GM19099 (cell line): Measurements from ENCODE around the gene DNPEP.

Experiments used
- POLR2A ChIP-seq: IDR thresholded peaks from 3 replicates; pipeline ENCODE4 v1.6.1; 2011; ENCODE audit warnings: low read depth; ENCODE audit not compliant: insufficient read length; ENCODE audit errors: extremely low read depth

Gene DNPEP

DNA sequence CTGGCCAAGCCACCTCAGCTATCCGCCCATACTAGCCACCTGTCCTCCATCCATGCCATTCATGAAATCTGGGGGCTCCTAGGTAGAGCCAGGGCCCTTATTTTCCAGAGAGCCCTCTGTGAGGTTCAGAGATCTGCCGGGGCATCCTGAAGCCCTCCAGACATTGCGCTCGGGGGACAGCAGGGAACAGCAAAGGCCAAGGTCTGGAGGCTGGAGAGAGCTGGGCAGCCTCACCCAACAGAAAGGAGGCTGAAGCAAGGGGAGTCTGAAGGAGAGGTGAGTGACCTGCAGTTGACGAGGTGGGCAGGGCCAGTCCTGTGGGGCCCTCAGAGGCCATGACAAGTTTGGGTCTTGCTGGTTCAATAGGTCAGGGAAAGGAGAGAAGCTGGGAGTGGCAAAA is 21.9 kb upstream of the DNPEP start:
- no peak for TF ChIP-seq POLR2A

DNA sequence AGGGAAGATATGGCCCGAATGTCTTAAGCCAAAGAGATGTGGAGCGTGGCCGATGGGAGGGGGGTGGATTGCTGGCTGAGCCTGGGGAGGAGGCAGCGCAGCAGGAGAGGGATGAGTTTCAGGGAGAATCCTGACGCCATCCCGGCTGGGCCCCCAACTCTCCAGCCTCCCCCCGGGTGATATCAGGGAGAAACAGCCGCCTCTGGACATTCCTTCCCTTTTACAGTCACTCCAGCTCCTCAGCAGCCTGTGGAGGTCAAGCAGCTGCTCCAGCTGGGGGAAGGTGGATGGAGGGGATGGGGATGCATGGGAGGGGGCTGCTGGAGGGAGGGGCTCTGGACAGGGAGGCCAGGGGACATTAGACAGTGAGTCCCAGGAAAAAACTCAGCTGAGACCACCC is 20.9 kb upstream of the DNPEP start:
- no peak for TF ChIP-seq POLR2A

DNA sequence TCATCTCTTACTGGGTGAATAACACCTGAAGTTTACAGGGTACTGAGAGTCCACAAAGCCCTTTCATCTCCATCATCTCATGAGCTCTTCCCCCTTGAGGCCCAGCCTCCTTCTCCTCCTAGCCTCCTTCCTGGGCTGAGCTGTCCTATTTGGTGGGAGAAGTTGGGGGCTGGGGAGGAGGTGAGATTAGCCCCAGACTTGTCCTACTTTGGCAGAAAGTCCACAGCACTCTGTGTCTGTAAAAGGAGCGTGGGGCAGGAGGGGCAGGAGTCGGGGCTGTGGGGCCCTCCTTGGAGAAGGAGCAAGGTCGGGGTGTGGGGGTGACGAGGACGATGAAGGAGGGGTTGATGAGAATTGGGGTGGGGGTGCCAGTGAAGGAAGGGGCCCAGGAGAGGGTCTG is 20.5 kb upstream of the DNPEP start:
- TF ChIP-seq POLR2A: no peak

DNA sequence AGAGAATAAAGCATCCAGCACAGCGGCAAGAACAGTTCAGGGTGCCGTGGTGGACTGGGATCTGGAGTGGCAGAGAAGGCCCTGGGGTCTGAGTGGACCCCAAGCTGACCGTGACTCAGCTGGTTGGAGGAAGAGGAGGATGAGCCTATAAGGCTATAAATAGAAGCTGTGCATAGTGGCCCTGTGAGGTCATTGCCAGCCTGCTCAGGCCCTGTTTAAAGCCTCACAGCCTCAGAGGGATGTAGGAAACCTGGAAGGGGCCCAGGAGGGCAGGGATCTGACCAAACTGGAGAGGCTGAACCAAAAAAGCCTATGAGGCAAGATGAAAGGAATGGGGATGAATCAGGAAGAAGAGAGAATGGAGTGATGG is 19.1 kb upstream of the DNPEP start:
- TF ChIP-seq POLR2A: no peak

- TF ChIP-seq POLR2A: no peak
Measured at GRCh38 chr2:219405958-219406860, 18.5 kb upstream of the DNPEP start.

DNA sequence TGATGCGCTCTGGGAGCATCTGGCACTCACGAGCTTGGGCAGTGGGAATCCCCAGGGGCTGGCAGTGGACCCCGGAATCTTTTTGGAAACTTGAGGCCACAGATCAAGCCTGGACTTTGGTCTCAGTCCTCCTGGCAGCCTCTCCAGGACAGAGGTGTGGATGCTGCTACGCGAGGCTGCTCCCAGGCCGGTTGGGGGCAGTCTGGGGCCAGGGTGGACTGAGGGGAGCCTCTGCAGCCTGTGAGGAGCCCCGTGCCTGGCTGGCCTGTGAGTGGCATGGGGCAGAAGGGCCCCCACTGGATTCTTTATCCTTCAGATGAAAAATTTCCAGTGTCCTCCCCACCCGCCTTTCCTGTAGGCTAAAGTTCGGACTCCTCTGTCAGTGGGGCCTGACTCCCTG is 17.7 kb upstream of the DNPEP start:
- TF ChIP-seq POLR2A: no peak

- no peak for TF ChIP-seq POLR2A
Measured at GRCh38 chr2:219404954-219405353, 17.2 kb upstream of the DNPEP start.

DNA sequence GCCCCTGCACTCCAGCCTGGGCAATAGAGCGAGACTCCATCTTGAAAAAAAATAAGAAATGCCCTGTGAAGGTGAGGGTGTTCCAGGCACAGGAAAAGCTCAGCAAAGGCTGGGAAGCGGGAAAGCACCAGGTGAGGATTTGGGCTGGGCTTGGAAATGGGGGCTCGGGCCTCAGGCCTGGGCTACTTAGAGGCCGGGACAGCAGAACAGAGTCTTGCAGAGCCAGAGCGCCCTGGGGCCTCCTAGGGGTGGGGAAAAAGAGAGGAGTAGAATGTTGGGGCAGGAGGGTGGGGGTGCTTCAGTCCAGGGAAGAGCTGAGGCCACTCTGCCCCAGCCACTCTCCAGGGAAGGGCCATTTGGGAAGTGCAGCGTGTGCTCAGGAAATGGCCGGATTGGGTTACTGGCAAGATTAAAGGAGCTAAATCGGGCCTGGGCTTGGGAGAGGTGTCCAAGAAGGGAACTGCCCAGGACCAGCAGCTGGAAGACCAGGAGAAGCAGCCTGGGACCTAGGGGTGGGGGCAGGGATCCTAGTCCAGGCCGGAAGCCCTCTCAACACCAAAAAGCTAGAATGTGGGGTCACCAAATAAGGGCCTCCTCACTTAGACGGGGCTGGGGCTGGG is 16.7 kb upstream of the DNPEP start:
- no peak for TF ChIP-seq POLR2A

DNA sequence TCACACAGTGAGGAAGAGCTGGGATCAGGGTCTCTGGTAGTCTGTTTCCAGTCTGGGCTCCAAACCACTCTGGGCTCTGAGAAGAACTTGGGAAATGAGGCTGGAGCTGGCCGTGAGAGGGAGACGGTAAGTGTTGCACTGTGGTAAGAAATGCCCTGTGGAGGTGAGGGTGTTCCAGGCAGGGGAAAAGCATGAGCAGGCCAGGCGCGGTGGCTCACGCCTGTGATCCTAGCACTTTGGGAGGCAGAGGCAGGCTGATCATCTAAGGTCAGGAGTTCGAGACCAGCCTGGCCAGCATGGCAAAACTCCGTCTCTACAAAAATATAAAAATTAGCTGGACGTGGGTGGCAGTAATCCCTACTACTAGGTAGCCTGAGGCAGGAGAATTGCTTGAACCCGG is 16.1 kb upstream of the DNPEP start:
- no peak for TF ChIP-seq POLR2A

DNA sequence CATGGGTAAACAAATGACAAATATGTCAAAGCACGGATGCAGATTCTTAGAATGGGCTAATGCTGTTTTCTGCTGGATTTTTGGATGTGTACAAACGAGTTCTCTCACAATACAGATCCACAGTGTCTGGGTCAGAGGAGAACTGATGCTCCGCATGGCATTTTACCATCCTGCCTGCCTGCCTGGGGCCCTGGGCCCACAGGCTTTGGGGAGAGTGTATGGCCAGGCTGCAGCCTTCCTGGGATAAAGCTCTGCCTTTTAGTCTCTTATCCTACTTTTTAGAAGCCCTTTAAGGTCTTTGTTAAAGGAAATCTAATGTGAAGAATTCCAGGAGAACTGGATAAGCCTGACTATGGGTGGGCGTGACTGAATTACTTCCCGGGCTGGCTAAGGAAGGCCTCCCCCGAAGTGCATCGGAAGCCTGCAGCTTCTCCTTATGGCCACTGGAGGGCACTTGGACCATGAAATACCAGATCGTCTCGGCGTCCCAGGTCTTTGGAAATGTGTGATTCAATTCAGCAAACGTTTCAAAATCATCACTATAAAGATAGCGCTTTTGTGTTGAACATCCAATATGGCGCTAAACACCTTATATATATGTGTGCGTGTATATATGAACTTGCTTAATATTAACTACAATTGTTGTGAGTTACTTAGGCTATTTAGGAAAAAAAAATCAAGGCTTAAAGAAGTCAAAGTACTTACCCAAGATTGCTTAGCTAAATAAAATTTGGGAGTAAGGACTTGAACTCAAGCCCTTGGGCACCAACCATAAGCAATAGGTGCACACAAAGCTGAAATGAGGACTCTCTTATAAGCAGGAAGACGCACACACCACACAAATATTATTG is 15.2 kb upstream of the DNPEP start:
- TF ChIP-seq POLR2A: no peak

GRCh38 chr2:219401606-219402005 is 13.9 kb upstream of the DNPEP start:
- no peak for TF ChIP-seq POLR2A

GRCh38 chr2:219400562-219400961 is 12.8 kb upstream of the DNPEP start:
- TF ChIP-seq POLR2A: no peak

DNA sequence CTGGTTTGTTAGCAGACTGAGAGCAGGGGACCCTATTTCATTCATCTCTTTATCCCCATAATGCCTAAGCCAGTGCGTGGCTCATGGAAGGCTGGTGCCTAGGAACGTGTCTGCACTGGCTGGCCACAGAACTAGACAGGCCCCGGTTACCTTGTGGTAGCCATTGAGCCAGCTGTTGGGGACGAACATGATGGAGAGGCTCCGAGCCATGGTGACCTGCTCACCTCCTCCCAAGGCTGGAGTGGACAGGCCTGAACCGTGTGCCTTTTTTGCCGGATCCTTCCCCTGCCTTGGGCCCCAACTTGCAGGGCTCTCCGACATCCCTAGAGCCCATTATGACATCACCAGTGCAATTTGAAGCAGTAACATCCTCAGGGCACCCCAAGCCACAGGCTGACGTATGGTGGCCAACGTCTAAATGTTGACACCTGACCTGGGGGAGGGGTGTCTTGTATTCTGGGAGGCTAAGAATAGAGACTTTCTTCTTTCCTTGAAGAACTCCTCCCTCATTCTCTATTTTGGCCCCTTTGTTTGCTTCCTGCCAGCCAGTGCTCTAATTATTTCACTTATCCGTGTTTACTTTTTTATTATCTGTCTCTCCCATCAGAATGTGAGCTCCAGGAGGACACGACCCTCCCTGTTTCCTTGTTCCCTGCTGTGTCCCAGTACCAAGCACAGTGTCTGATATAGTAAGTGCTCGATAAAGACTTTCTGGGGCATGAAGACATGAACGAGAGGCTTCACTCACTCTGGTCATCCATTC is 12.2 kb upstream of the DNPEP start:
- no peak for TF ChIP-seq POLR2A

DNA sequence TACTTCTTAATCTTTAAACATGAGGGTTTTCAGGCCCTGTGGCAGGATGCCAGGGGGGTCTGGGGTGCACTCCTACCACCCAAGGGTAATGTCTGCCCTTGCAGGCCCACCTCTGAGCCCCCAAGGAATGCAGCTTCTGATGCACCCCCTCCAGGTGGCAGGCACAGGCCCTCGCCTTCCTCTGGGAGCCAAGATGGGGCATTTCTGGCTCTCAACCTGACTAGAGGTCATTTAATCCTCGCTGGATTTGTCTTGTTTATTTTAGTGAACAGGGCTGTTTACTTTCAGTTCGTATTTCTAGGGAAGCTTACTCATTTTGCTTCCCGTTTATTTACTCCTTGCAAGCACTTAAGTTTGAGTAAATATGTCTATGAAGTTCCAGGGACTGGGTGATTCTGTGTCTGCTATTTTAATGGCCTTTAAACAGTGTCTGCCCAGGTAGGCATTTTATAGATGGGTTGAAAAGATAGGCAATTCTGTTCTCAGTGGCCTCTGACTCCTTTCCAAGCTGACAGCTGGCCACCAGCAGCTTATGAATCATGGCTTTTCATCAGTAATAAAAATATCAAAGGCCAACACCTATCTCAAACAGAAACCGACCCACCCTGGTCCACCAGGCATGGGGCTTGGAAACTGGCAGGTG is 11.1 kb upstream of the DNPEP start:
- no peak for TF ChIP-seq POLR2A
